HepG2 (cell line): ENCODE measurements around the gene ADCY10. TPM values are rescaled to one million over a fixed set of nuclear protein-coding genes. Genes with fewer than 3 reads are reported as not detected.

ENCODE experiments used
- BHLHE40 ChIP-seq: IDR thresholded peaks from 2 replicates; pipeline ENCODE4 v1.6.1; 2011; ENCODE audit warnings: low read length, improper control_type of control experiment
- CEBPB ChIP-seq: IDR thresholded peaks from 2 replicates; pipeline ENCODE4 v1.6.1; 2011; ENCODE audit warnings: low read depth, low read length, improper control_type of control experiment, borderline replicate concordance
- POLR2G ChIP-seq: fragments of 200-400 bp; formaldehyde crosslinking; IDR thresholded peaks from 2 replicates; pipeline ENCODE4 v1.6.1; 2018; ENCODE audit warnings: mild to moderate bottlenecking, low read depth, low read length, moderate library complexity
- YEATS2 ChIP-seq: sonication (generic); formaldehyde crosslinking; IDR thresholded peaks from 2 replicates; pipeline ENCODE4 v1.4.0; 2020; ENCODE audit warnings: missing genetic modification reagents, borderline replicate concordance
- ZFAT ChIP-seq: sonication (generic); formaldehyde crosslinking; conservative IDR thresholded peaks from 2 replicates; pipeline ENCODE4 v1.8.1; 2023; ENCODE audit warnings: missing genetic modification reagents, inconsistent platforms
- ZKSCAN8 ChIP-seq: IDR thresholded peaks from 2 replicates; pipeline ENCODE4 v1.6.1; 2016; ENCODE audit warnings: borderline replicate concordance, missing genetic modification reagents, missing compliant biosample characterization
- ZNF574 ChIP-seq: sonication (generic); formaldehyde crosslinking; IDR thresholded peaks from 2 replicates; pipeline ENCODE4 v1.4.0; 2020; ENCODE audit warnings: missing genetic modification reagents
- ZNF614 ChIP-seq: IDR thresholded peaks from 2 replicates; pipeline ENCODE4 v1.6.1; 2018; ENCODE audit warnings: missing biosample characterization, missing genetic modification reagents, inconsistent platforms, borderline replicate concordance
- ZNF766 ChIP-seq: sonication (generic); formaldehyde crosslinking; IDR thresholded peaks from 2 replicates; pipeline ENCODE4 v1.5.0; 2020; ENCODE audit warnings: missing genetic modification reagents, borderline replicate concordance
- ZNF850 ChIP-seq: sonication (generic); formaldehyde crosslinking; conservative IDR thresholded peaks from 2 replicates; pipeline ENCODE4 v1.9.0; 2021; ENCODE audit warnings: mild to moderate bottlenecking, missing genetic modification reagents
- polyA plus RNA-seq, 8 experiments: library from polyadenylated mRNA; depleted of rRNA in 3 of 8; stranded (reverse) in 7 of 8; unstranded in 1 of 8; fragments of >200 nt; fragmentation: Illumina TruSeq in 4 of 8; extraction: Trizol in 4 of 8; gene quantifications; 2 replicates each; pipeline versions ENCODE4 v1.2.1 to v1.2.3, GENCODE V29; 2011 to 2016; ENCODE audit warnings: low read depth in 4 of 8, missing spikeins in 1 of 8, mixed read lengths in 1 of 8; ENCODE audit not compliant: insufficient read depth in 1 of 8
- total RNA-seq, 5 experiments: library from RNA; depleted of rRNA; stranded (reverse); fragments of >200 nt; fragmentation: Illumina TruSeq; extraction: Trizol; gene quantifications; 2 replicates each; pipeline ENCODE4 v1.2.3, GENCODE V29; 2016; ENCODE audit warnings: low read depth in 1 of 5
- TF ChIP-seq, protein P1 (sequence below): sonication (generic); formaldehyde crosslinking; IDR thresholded peaks from 2 replicates; pipeline ENCODE4 v1.4.0; 2020; ENCODE audit warnings: missing genetic modification reagents, mild to moderate bottlenecking, borderline replicate concordance
- TF ChIP-seq, protein P2 (sequence below): IDR thresholded peaks from 2 replicates; pipeline ENCODE4 v1.6.1; 2016; ENCODE audit warnings: missing compliant biosample characterization, missing genetic modification reagents, borderline replicate concordance
- TF ChIP-seq, protein P3 (sequence below): sonication (generic); formaldehyde crosslinking; IDR thresholded peaks from 2 replicates; pipeline ENCODE4 v1.4.0; 2020; ENCODE audit warnings: missing genetic modification reagents

Gene ADCY10
- total and polyA plus RNA-seq, 2 of the 13 experiments (the other 11 are each of a cell fraction or from before 2014, with no cell fraction given) = 0.02 to 0.03 TPM

DNA sequence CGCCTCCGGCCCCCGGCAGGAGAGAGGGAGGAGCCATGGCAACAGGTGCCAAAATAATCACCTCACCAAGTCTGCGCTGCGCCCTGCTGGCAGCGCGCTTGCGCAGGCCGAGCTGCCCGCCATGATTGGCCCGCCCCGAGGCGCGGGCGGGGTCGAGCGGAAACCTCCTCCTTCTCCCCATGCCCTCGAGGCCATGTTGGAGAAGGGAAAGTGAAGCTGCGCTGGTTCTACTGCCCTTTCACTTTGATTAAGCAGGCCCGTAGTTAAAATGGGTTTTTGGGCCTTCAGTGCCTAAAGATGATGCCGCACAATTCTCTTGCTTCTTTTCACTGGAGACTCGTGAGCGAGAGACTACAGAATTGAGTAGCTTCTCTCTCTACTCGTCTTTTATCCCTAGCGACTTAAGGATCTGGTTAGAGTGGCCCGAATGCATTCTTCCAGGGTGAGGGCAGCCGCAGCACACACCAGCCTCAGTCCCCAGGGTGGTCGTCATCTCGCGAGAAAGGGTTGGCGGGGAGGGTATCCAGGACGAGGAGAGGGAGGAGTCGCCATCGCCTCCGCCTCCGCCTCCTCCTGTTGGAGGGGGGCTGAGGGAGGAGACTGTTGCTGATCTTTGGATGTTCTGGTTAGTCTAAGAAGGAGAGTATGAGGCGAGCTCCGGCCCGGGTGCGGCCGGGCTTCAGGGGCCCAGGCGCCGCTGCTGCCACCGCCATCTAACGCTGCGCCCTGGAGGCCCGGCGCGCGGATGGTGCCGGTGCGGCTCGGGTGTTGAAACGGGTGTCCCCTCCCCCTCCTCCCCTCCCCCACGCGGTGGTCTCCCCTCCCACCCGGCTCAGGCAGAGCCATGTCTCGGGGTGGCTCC, 22.4 kb upstream of the ADCY10 start, which contains the start of gene DCAF6 (continued):
- TF ChIP-seq ZNF574 (CRISPR knock-in tag) (peak; percentile 58), YEATS2 (CRISPR knock-in tag) (peak; percentile 77), ZNF614 (CRISPR knock-in tag) (peak; percentile 60; the same call in 1 of the 2 replicates), CEBPB (no peak), ZFAT (CRISPR knock-in tag) (no peak), POLR2G (peak; percentile 82), ZNF850 (CRISPR knock-in tag) (no peak; the same call in 1 of the 2 replicates), BHLHE40 (no peak), ZKSCAN8 (CRISPR knock-in tag) (peak; percentile 20; the same call in 1 of the 2 replicates), ZNF766 (peak; percentile 52; the same call in 1 of the 2 replicates)
- TF ChIP-seq, protein P1, sequence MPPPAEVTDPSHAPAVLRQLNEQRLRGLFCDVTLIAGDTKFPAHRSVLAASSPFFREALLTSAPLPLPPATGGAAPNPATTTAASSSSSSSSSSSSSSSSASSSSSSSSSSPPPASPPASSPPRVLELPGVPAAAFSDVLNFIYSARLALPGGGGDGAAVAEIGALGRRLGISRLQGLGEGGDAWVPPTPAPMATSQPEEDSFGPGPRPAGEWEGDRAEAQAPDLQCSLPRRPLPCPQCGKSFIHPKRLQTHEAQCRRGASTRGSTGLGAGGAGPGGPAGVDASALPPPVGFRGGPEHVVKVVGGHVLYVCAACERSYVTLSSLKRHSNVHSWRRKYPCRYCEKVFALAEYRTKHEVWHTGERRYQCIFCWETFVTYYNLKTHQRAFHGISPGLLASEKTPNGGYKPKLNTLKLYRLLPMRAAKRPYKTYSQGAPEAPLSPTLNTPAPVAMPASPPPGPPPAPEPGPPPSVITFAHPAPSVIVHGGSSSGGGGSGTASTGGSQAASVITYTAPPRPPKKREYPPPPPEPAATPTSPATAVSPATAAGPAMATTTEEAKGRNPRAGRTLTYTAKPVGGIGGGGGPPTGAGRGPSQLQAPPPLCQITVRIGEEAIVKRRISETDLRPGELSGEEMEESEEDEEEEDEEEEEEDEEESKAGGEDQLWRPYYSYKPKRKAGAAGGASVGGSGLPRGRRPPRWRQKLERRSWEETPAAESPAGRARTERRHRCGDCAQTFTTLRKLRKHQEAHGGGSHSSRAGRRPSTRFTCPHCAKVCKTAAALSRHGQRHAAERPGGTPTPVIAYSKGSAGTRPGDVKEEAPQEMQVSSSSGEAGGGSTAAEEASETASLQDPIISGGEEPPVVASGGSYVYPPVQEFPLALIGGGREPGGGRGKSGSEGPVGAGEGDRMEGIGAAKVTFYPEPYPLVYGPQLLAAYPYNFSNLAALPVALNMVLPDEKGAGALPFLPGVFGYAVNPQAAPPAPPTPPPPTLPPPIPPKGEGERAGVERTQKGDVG = no peak
- TF ChIP-seq, protein P2, sequence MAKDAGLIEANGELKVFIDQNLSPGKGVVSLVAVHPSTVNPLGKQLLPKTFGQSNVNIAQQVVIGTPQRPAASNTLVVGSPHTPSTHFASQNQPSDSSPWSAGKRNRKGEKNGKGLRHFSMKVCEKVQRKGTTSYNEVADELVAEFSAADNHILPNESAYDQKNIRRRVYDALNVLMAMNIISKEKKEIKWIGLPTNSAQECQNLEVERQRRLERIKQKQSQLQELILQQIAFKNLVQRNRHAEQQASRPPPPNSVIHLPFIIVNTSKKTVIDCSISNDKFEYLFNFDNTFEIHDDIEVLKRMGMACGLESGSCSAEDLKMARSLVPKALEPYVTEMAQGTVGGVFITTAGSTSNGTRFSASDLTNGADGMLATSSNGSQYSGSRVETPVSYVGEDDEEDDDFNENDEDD (CRISPR knock-in tag) = peak; percentile 75; the same call in 1 of the 2 replicates
- TF ChIP-seq, protein P3, sequence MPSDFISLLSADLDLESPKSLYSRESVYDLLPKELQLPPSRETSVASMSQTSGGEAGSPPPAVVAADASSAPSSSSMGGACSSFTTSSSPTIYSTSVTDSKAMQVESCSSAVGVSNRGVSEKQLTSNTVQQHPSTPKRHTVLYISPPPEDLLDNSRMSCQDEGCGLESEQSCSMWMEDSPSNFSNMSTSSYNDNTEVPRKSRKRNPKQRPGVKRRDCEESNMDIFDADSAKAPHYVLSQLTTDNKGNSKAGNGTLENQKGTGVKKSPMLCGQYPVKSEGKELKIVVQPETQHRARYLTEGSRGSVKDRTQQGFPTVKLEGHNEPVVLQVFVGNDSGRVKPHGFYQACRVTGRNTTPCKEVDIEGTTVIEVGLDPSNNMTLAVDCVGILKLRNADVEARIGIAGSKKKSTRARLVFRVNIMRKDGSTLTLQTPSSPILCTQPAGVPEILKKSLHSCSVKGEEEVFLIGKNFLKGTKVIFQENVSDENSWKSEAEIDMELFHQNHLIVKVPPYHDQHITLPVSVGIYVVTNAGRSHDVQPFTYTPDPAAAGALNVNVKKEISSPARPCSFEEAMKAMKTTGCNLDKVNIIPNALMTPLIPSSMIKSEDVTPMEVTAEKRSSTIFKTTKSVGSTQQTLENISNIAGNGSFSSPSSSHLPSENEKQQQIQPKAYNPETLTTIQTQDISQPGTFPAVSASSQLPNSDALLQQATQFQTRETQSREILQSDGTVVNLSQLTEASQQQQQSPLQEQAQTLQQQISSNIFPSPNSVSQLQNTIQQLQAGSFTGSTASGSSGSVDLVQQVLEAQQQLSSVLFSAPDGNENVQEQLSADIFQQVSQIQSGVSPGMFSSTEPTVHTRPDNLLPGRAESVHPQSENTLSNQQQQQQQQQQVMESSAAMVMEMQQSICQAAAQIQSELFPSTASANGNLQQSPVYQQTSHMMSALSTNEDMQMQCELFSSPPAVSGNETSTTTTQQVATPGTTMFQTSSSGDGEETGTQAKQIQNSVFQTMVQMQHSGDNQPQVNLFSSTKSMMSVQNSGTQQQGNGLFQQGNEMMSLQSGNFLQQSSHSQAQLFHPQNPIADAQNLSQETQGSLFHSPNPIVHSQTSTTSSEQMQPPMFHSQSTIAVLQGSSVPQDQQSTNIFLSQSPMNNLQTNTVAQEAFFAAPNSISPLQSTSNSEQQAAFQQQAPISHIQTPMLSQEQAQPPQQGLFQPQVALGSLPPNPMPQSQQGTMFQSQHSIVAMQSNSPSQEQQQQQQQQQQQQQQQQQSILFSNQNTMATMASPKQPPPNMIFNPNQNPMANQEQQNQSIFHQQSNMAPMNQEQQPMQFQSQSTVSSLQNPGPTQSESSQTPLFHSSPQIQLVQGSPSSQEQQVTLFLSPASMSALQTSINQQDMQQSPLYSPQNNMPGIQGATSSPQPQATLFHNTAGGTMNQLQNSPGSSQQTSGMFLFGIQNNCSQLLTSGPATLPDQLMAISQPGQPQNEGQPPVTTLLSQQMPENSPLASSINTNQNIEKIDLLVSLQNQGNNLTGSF (CRISPR knock-in tag) = 0 out of 2 replicates have a peak, but pooled peaks have one; percentile 10
